ENCODE results near the gene ZSWIM3. TPM values are rescaled to one million over a fixed set of nuclear protein-coding genes. Genes with fewer than 3 reads are reported as not detected.

The ZSWIM3 gene
- total and polyA plus RNA-seq, 2 of the 8 experiments (the other 6 are each of a cell fraction or from before 2014, with no cell fraction given), result 5.5 to 6.9 TPM

GRCh38 chr20:45890985-45891983, 33.9 kb downstream of the ZSWIM3 start, which contains the start of the genes CTSA and NEURL2 (continued):
- TF ChIP-seq CHD7 (IDR thresholded peaks at IDR 0.05; ENCODE audit: insufficient replicate concordance, low read length) (no peak), ZNF274 (IDR thresholded peaks at IDR 0.05; ENCODE audit: borderline replicate concordance, extremely low read depth, low read length) (no peak), SIN3A (conservative IDR thresholded peaks at IDR 0.05 in 1 of 2, IDR thresholded peaks at IDR 0.05 in 1 of 2; ENCODE audit: low read depth in 1 of 2, low read length in 2 of 2) (peak; percentile 96 to 99), CTCF (IDR thresholded peaks at IDR 0.05; ENCODE audit: control extremely low read depth in 1 of 3, insufficient read depth in 1 of 3, low read depth in 1 of 3, low read length in 3 of 3) (no peak), MAX (IDR thresholded peaks at IDR 0.05) (peak; percentile 89)
